ENCODE data around the gene ADCY5.

GRCh38 chr3:123296261-123296660 lies 152.6 kb downstream of the ADCY5 start:
- TF ChIP-seq CTCF (IDR thresholded peaks at IDR 0.05; ENCODE audit: low read depth, low read length, missing input control) (no peak), MAX (IDR thresholded peaks at IDR 0.05) (no peak), TAF1 (conservative IDR thresholded peaks at IDR 0.05) (no peak), RAD21 (IDR thresholded peaks at IDR 0.05) (no peak), FOXA2 (IDR thresholded peaks at IDR 0.05) (no peak), JUND (IDR thresholded peaks at IDR 0.05) (no peak), YY1 (IDR thresholded peaks at IDR 0.05) (no peak), REST (IDR thresholded peaks at IDR 0.05) (no peak)

Data from liver (tissue), 3 donors.